Breast epithelium (tissue), 3 donors: ENCODE measurements around the gene ZNF646.

ENCODE experiments used
- POLR2A ChIP-seq: fragments of 450-650 bp; IDR thresholded peaks from one replicate; pipeline ENCODE4 v1.6.1; 2016; ENCODE audit warnings: antibody characterized with exemption, mild to moderate bottlenecking, moderate library complexity
- TF ChIP-seq, protein P1 (sequence below), 3 donors: fragments of 450-650 bp; IDR thresholded peaks; one replicate each; pipeline ENCODE4 v1.5.1; 2016 to 2017; ENCODE audit warnings: antibody characterized with exemption in 3 of 3, mild to moderate bottlenecking in 3 of 3, moderate library complexity in 3 of 3

DNA sequence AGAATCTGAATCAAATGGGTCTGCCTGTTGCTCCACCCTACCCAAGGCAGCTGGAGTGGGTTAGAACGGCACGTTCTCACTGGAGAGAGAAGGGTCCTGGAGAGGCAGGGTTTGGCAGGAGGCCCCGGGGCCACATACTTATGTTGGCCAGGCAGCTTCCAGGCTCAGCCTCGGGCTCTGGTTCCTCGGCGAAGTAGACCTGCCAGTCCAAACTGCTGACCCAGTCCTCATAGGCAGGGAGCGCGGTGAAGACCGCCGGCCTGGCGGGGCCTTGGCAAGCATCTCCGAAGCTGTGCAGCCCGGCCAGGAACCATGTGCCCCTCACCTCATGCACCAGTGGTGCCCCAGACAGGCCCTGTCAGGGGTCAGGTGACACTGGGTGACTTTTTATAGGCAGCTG, 9.8 kb downstream of the ZNF646 start:
- TF ChIP-seq POLR2A, result no peak
- TF ChIP-seq, protein P1, sequence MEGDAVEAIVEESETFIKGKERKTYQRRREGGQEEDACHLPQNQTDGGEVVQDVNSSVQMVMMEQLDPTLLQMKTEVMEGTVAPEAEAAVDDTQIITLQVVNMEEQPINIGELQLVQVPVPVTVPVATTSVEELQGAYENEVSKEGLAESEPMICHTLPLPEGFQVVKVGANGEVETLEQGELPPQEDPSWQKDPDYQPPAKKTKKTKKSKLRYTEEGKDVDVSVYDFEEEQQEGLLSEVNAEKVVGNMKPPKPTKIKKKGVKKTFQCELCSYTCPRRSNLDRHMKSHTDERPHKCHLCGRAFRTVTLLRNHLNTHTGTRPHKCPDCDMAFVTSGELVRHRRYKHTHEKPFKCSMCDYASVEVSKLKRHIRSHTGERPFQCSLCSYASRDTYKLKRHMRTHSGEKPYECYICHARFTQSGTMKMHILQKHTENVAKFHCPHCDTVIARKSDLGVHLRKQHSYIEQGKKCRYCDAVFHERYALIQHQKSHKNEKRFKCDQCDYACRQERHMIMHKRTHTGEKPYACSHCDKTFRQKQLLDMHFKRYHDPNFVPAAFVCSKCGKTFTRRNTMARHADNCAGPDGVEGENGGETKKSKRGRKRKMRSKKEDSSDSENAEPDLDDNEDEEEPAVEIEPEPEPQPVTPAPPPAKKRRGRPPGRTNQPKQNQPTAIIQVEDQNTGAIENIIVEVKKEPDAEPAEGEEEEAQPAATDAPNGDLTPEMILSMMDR (IDR thresholded peaks at IDR 0.05), result no peak
